SH-SY5Y (cell line): ENCODE data around the gene MAGIX.

Experiments used
- GATA2 ChIP-seq: IDR thresholded peaks from 2 replicates; pipeline ENCODE4 v1.6.1; 2011; ENCODE audit warnings: mild to moderate bottlenecking, low read depth, low read length
- GATA3 ChIP-seq: IDR thresholded peaks from 2 replicates; pipeline ENCODE4 v1.6.1; 2011; ENCODE audit warnings: low read depth, mild to moderate bottlenecking, low read length, moderate library complexity

DNA sequence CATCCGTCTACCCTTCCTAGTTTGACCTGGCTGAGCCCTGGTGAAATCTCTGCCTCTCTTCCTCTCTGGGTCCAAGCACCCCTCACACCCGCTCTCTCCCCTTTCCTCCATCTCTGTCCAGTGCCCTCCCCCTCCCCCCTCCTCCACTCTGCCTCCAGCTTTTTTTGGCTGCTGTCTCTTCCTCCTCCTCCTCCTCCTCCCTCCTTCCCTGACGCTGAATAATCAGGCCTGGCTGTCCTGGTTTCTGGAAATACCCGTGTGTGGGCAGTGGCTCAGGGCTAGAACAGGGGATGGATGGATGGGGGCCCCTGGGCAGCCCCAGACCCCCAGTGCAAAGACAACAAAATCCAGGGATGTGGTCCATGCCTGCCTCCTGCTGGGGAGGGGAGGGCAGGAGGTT is 42.2 kb downstream of the MAGIX start:
- no peak for TF ChIP-seq GATA3
- no peak for TF ChIP-seq GATA2
